SK-N-SH treated with all-trans-retinoic acid at 6 μM for 48 hours (cell line): ENCODE measurements around the gene ATOH7.

Source experiments
- ATAC-seq: fragments of 200-7000 bp; cut with Tn5 transposase; 3 replicates; pipeline ENCODE4 v1.9.1; 2020; ENCODE audit warnings: mild to moderate bottlenecking, moderate library complexity
- ARNTL ChIP-seq: fragments of 450-650 bp; formaldehyde crosslinking; IDR thresholded peaks from 2 replicates; pipeline ENCODE4 v1.5.0; 2020; ENCODE audit warnings: low read depth, mild to moderate bottlenecking, moderate library complexity, borderline replicate concordance
- BACH2 ChIP-seq: fragments of 250-450 bp; sonication (Bioruptor Pico); IDR thresholded peaks from 2 replicates; pipeline ENCODE4 v1.9.0; 2021; ENCODE audit warnings: mild to moderate bottlenecking, borderline replicate concordance
- CREB5 ChIP-seq: fragments of 250-450 bp; sonication (Bioruptor Pico); IDR thresholded peaks from 2 replicates; pipeline ENCODE4 v1.5.1; 2020; ENCODE audit warnings: low read depth, mild to moderate bottlenecking, moderate library complexity
- CSDC2 ChIP-seq: fragments of 250-450 bp; sonication (Bioruptor Pico); IDR thresholded peaks from 2 replicates; pipeline ENCODE4 v1.5.0; 2020; ENCODE audit warnings: mild to moderate bottlenecking, moderate library complexity
- CSRNP3 ChIP-seq: fragments of 250-450 bp; sonication (Bioruptor Pico); IDR thresholded peaks from 2 replicates; pipeline ENCODE4 v1.5.1; 2021; ENCODE audit warnings: mild to moderate bottlenecking, moderate library complexity
- ESRRG ChIP-seq: fragments of 250-450 bp; sonication (Bioruptor Pico); IDR thresholded peaks from 2 replicates; pipeline ENCODE4 v1.6.1; 2021; ENCODE audit warnings: mild to moderate bottlenecking
- GLIS3 ChIP-seq: fragments of 250-450 bp; sonication (Bioruptor Pico); IDR thresholded peaks from 2 replicates; pipeline ENCODE4 v1.5.0; 2020; ENCODE audit warnings: mild to moderate bottlenecking, moderate library complexity
- ISL1 ChIP-seq: fragments of 250-450 bp; sonication (Bioruptor Pico); IDR thresholded peaks from 2 replicates; pipeline ENCODE4 v2.1.2; 2022; ENCODE audit warnings: mild to moderate bottlenecking, moderate library complexity
- OSR1 ChIP-seq: fragments of 250-450 bp; sonication (Bioruptor Pico); IDR thresholded peaks from 2 replicates; pipeline ENCODE4 v1.8.0; 2022; ENCODE audit warnings: moderate library complexity, mild to moderate bottlenecking, inconsistent platforms
- PATZ1 ChIP-seq: fragments of 250-450 bp; sonication (Bioruptor Pico); IDR thresholded peaks from 2 replicates; pipeline ENCODE4 v1.8.0; 2020; ENCODE audit warnings: mild to moderate bottlenecking, moderate library complexity, borderline replicate concordance
- POU6F1 ChIP-seq: fragments of 250-450 bp; sonication (Bioruptor Pico); IDR thresholded peaks from 2 replicates; pipeline ENCODE4 v1.8.0; 2021; ENCODE audit warnings: low read depth, mild to moderate bottlenecking, moderate library complexity, borderline replicate concordance
- PPARA ChIP-seq: fragments of 250-450 bp; sonication (Bioruptor Pico); IDR thresholded peaks from 2 replicates; pipeline ENCODE4 v1.5.0; 2020; ENCODE audit warnings: mild to moderate bottlenecking, borderline replicate concordance
- RARB ChIP-seq: fragments of 250-450 bp; sonication (Bioruptor Pico); IDR thresholded peaks from 2 replicates; pipeline ENCODE4 v1.8.0; 2021; ENCODE audit warnings: mild to moderate bottlenecking, moderate library complexity
- SNAI2 ChIP-seq: fragments of 250-450 bp; sonication (Bioruptor Pico); IDR thresholded peaks from 2 replicates; pipeline ENCODE4 v1.5.0; 2020; ENCODE audit warnings: mild to moderate bottlenecking, moderate library complexity
- TOX ChIP-seq: fragments of 250-450 bp; sonication (Bioruptor Pico); IDR thresholded peaks from 2 replicates; pipeline ENCODE4 v1.8.0; 2021; ENCODE audit warnings: mild to moderate bottlenecking, moderate library complexity, borderline replicate concordance
- TSHZ2 ChIP-seq: fragments of 250-450 bp; sonication (Bioruptor Pico); IDR thresholded peaks from 2 replicates; pipeline ENCODE4 v1.5.0; 2020; ENCODE audit warnings: mild to moderate bottlenecking, moderate library complexity
- ZC3H10 ChIP-seq: fragments of 250-450 bp; sonication (Bioruptor Pico); IDR thresholded peaks from 2 replicates; pipeline ENCODE4 v1.5.1; 2021; ENCODE audit warnings: mild to moderate bottlenecking, moderate library complexity
- ZFP3 ChIP-seq: fragments of 250-450 bp; sonication (Bioruptor Pico); IDR thresholded peaks from 2 replicates; pipeline ENCODE4 v1.5.0; 2020; ENCODE audit warnings: mild to moderate bottlenecking, moderate library complexity
- ZNF565 ChIP-seq: fragments of 450-650 bp; formaldehyde crosslinking; conservative IDR thresholded peaks from 2 replicates; pipeline ENCODE4 v1.5.0; 2020; ENCODE audit warnings: low read depth, mild to moderate bottlenecking, moderate library complexity
- ZNF70 ChIP-seq: fragments of 450-650 bp; formaldehyde crosslinking; IDR thresholded peaks from 2 replicates; pipeline ENCODE4 v1.5.0; 2020; ENCODE audit warnings: mild to moderate bottlenecking, moderate library complexity
- ZNF8 ChIP-seq: fragments of 450-650 bp; formaldehyde crosslinking; IDR thresholded peaks from 2 replicates; pipeline ENCODE4 v1.5.0; 2020; ENCODE audit warnings: mild to moderate bottlenecking, moderate library complexity

Gene ATOH7

GRCh38 chr10:68238371-68238770 lies 6.5 kb upstream of the ATOH7 start:
- no peak for TF ChIP-seq TOX (CRISPR knock-in tag)
- TF ChIP-seq RARB: no peak
- no peak for TF ChIP-seq PATZ1 (CRISPR knock-in tag)
- no peak for TF ChIP-seq TSHZ2 (CRISPR knock-in tag)
- TF ChIP-seq CSRNP3 (CRISPR knock-in tag): no peak
- no peak for TF ChIP-seq ESRRG
- TF ChIP-seq CREB5 (CRISPR knock-in tag): no peak
- no peak for TF ChIP-seq PPARA (CRISPR knock-in tag)
- no peak for ATAC-seq

GRCh38 chr10:68237173-68237572 lies 5.3 kb upstream of the ATOH7 start:
- TF ChIP-seq ZNF565 (CRISPR knock-in tag): no peak
- no peak for TF ChIP-seq OSR1 (CRISPR knock-in tag)
- no peak for TF ChIP-seq GLIS3
- no peak for TF ChIP-seq BACH2 (CRISPR knock-in tag)
- no peak for TF ChIP-seq ARNTL (CRISPR knock-in tag)
- no peak for TF ChIP-seq ZNF70 (CRISPR knock-in tag)
- no peak for ATAC-seq

GRCh38 chr10:68235581-68235980 lies 3.7 kb upstream of the ATOH7 start:
- no peak for TF ChIP-seq BACH2 (CRISPR knock-in tag)
- TF ChIP-seq PPARA (CRISPR knock-in tag): no peak
- TF ChIP-seq PATZ1 (CRISPR knock-in tag): no peak
- no peak for TF ChIP-seq ZNF565 (CRISPR knock-in tag)
- TF ChIP-seq POU6F1 (CRISPR knock-in tag): no peak
- no peak for TF ChIP-seq ZFP3 (CRISPR knock-in tag)
- TF ChIP-seq ZNF8 (CRISPR knock-in tag): no peak
- TF ChIP-seq GLIS3: no peak
- no peak for TF ChIP-seq RARB
- no peak for TF ChIP-seq ZC3H10 (CRISPR knock-in tag)
- TF ChIP-seq OSR1 (CRISPR knock-in tag): no peak
- TF ChIP-seq ESRRG: no peak
- TF ChIP-seq CSDC2 (CRISPR knock-in tag): no peak
- TF ChIP-seq ISL1: no peak
- TF ChIP-seq CREB5 (CRISPR knock-in tag): no peak
- no peak for TF ChIP-seq SNAI2 (CRISPR knock-in tag)
- TF ChIP-seq CSRNP3 (CRISPR knock-in tag): no peak
- TF ChIP-seq ZNF70 (CRISPR knock-in tag): no peak

More at GRCh38 chr10:68235581-68235980, 3.7 kb upstream of the ATOH7 start:
- ATAC-seq: no peak
